Nephron progenitor cell (in vitro differentiated cells): Measurements from ENCODE around the gene FGF18.

ENCODE experiments used
- DNase-seq: peaks from one replicate; pipeline ENCODE4 v3.0.0; 2021
- H3K27ac Mint-ChIP-seq: 2 replicates; pipeline ENCODE4 v1.8.0; 2021; ENCODE audit warnings: mild to moderate bottlenecking, moderate library complexity, mixed read lengths
- H3K27me3 Mint-ChIP-seq: 2 replicates; pipeline ENCODE4 v1.8.0; 2021; ENCODE audit warnings: mild to moderate bottlenecking, low read depth, mixed read lengths; ENCODE audit not compliant: poor library complexity
- H3K36me3 Mint-ChIP-seq: 2 replicates; pipeline ENCODE4 v1.8.0; 2021; ENCODE audit warnings: low read depth, mixed read lengths
- H3K4me1 Mint-ChIP-seq: 2 replicates; pipeline ENCODE4 v1.8.0; 2021; ENCODE audit warnings: mixed read lengths
- H3K4me3 Mint-ChIP-seq: 2 replicates; pipeline ENCODE4 v1.8.0; 2021; ENCODE audit warnings: mild to moderate bottlenecking, moderate library complexity, mixed read lengths
- H3K9me3 Mint-ChIP-seq: 2 replicates; pipeline ENCODE4 v1.8.0; 2021; ENCODE audit warnings: mild to moderate bottlenecking, moderate library complexity, mixed read lengths
- CTCF ChIP-seq: fragments of 200-600 bp; sonication (generic); IDR thresholded peaks from 2 replicates; pipeline ENCODE4 v1.5.0; 2021; ENCODE audit warnings: antibody characterized with exemption

The FGF18 gene

GRCh38 chr5:171416160-171417049 lies 3.0 kb upstream of the FGF18 start:
- Mint-ChIP-seq H3K27me3 (peaks cover 13% of the 10 kb centered on the region), H3K36me3 (peaks cover 28% of the 10 kb centered on the region), H3K4me1 (peaks cover 31% of the 10 kb centered on the region), H3K4me3 (no peak overlapping the region), H3K9me3 (no peaks in the 10 kb centered on the region), H3K27ac (no peak overlapping the region)
- no peak for DNase-seq
- no peak for TF ChIP-seq CTCF

- Mint-ChIP-seq H3K27me3 (peaks cover 24% of the 10 kb centered on the region), H3K9me3 (no peaks in the 10 kb centered on the region), H3K36me3 (peaks cover 7% of the 10 kb centered on the region), H3K27ac (no peak overlapping the region), H3K4me3 (peak overlapping the region; percentile 79), H3K4me1 (peaks cover 51% of the 10 kb centered on the region)
- DNase-seq = peak; percentile 90
- peak; percentile 93 for TF ChIP-seq CTCF
Observed at GRCh38 chr5:171418316-171418981, 998 bp upstream of the FGF18 start.

- peaks cover 58% of the 10 kb centered on the region for H3K4me1 Mint-ChIP-seq
- H3K27ac Mint-ChIP-seq = no peak overlapping the region
- peaks cover 5% of the 10 kb centered on the region for H3K36me3 Mint-ChIP-seq
- peaks cover 26% of the 10 kb centered on the region for H3K27me3 Mint-ChIP-seq
- H3K9me3 Mint-ChIP-seq = no peaks in the 10 kb centered on the region
- no peak for TF ChIP-seq CTCF
- peak overlapping the region; percentile 88 for H3K4me3 Mint-ChIP-seq
- DNase-seq = peak; percentile 76
Observed at GRCh38 chr5:171419688-171420430, 412 bp downstream of the FGF18 start.

GRCh38 chr5:171420431-171421241 lies 1.2 kb downstream of the FGF18 start:
- H3K4me3 Mint-ChIP-seq = peak overlapping the region; percentile 88
- H3K36me3 Mint-ChIP-seq = peaks cover 5% of the 10 kb centered on the region
- peaks cover 59% of the 10 kb centered on the region for H3K4me1 Mint-ChIP-seq
- DNase-seq = peak; percentile 35
- H3K9me3 Mint-ChIP-seq = no peaks in the 10 kb centered on the region
- no peak overlapping the region for H3K27ac Mint-ChIP-seq
- no peak for TF ChIP-seq CTCF
- H3K27me3 Mint-ChIP-seq = peaks cover 28% of the 10 kb centered on the region
